HG02943 (cell line): ENCODE measurements around the gene PIAS1.

ENCODE experiments used
- ATAC-seq: cut with Tn5 transposase; IDR thresholded peaks from one replicate; pipeline ENCODE4 v1.9.1; 2021; ENCODE audit warnings: mild to moderate bottlenecking, low read depth, moderate library complexity; ENCODE audit not compliant: unreplicated experiment

The PIAS1 gene

DNA sequence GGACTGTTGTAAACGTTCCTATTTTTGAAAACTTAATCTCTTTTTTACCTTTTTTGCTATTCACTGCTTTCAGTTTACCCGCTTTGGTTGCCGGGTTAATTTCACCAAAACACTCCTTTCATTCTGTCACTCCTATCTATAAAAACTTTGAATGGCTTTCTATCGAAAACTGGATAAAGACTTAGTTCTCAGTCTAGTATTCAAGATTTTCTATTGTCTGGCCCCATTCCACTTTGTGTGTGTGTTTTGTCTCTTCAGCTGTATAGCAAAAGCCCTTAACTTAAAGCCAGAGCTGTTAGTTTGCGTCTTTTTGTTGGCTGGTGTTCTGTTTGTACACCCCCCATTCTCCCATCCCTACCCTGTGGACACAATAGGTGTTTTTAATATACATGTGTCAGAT is 7.5 kb downstream of the PIAS1 start:
- no peak for ATAC-seq

GRCh38 chr15:68062214-68062613 is 8.1 kb downstream of the PIAS1 start:
- ATAC-seq: no peak

DNA sequence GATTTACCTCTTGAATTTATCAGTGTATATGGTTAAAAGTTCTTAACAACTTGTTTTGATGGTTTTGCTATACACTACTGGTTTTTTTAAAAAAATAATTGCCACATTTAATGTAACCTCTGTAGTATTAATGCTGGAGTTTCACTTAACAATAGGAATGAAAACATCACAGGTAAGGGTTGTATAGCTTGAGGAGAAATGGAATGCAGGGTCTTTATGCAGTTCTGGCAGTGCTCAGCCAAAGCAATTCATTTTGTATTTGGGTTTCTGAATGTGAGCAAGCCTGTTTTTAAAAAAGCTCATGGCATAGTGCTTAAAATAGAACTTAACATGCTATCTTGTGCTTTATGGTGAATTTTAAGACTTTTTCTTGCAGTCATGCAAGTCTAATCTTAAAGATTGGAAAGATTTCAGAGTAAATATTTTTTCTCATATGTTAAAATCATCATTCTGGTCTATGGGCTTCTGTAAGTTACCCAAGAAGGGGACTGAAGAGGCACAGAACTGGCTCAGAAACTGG is 8.9 kb downstream of the PIAS1 start:
- ATAC-seq: no peak

- ATAC-seq: no peak
Measured at GRCh38 chr15:68063606-68064005, 9.5 kb downstream of the PIAS1 start.

GRCh38 chr15:68073576-68074288 is 19.6 kb downstream of the PIAS1 start:
- no peak for ATAC-seq

DNA sequence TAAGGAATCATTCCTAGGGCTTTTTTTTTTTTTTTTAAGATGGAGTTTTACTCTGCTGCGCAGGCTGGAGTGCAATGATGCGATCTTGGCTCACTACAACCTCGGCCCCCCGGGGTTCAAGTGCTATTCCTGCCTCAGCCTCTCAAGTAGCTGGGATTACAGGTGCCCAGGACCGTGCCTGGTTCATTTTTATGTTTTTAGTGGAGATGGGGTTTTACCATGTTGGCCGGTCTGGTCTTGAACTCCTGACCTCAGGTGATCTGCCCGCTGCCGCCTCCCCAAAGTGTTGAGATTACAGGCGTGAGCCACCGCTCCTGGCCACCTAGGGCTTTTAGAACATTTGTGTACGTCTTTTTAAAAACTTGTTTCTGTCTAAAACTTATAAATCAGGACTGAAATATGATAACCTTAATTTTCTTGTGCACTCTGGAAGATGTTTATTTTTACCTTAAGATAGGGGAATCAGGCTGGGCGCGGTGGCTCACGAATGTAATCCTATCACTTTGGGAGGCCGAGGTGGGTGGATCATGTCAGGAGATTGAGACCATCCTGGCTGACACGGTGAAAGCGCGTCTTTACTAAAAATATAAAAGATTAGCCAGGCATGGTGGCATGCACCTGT is 21.8 kb downstream of the PIAS1 start:
- ATAC-seq: no peak

DNA sequence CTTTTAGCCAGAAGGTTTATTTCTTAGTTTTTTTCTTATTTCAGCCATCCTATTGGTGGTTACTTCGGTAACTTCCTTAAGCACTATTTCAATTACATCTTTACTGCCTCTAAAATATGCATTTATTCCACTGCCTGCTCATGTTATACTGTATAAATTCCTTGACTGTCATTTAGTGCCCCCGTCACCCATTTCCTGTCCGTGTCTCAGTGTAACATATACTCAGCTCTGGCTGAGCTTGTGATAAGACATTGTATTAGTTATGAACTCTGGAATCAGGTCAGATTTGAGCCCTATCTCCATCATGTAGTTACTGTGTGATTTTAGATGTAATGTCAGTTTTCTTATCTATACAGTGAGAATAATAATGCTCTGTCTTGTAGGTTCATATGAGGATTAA is 24.2 kb downstream of the PIAS1 start:
- ATAC-seq: no peak

GRCh38 chr15:68080334-68080733 is 26.2 kb downstream of the PIAS1 start:
- ATAC-seq: no peak

- ATAC-seq: no peak
Measured at GRCh38 chr15:68080783-68081182, 26.7 kb downstream of the PIAS1 start.

DNA sequence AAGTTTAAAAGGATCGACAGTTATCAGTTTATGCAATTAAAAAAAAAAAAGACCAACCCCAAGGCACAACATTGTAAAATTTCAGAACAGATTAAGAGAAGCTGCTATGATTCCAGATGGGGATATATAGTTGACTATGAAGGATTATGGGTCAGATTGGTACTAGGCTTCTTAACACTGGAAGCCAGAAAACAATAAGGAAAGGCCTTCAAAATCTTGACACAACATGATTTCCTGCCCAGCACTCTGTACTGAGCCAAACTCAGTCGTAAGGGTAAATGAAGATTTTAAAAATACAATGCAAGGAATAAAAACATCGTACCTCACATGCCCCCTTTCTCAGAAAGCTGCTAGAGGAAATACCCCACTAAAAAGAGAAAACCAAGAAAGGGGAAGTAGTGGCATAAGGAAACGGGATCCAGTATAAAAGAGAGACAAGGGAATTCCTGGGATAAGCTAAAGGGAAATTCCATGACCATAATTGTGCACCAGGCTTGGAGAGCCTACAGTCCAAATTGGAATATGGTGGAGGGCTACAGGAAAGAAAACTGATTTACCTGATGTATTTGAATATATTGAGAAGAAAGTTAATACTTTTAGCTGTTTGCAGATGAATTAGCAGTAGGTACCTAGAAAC is 27.9 kb downstream of the PIAS1 start:
- no peak for ATAC-seq

DNA sequence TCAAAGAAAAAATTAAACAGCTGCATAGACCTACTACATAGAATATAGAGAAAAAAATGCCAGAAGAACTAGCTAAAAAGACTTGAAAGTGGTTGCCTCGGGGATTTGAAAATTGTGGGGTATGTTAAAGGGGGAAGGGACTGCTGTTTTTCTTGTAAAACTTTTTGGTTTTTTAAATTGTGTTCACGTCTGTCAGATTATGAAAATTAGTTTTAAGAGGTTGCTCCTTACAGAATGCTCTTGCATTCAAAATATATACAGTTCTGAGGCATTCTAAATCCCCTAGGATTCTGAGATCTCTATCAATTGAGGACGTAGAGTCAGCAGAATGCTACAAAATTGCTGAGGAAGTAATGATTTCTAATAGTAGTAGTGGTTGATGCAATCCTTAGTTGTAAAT is 28.6 kb downstream of the PIAS1 start:
- no peak for ATAC-seq

- ATAC-seq: no peak
Measured at GRCh38 chr15:68083463-68083862, 29.3 kb downstream of the PIAS1 start.

GRCh38 chr15:68085052-68085451 is 30.9 kb downstream of the PIAS1 start:
- ATAC-seq: no peak

DNA sequence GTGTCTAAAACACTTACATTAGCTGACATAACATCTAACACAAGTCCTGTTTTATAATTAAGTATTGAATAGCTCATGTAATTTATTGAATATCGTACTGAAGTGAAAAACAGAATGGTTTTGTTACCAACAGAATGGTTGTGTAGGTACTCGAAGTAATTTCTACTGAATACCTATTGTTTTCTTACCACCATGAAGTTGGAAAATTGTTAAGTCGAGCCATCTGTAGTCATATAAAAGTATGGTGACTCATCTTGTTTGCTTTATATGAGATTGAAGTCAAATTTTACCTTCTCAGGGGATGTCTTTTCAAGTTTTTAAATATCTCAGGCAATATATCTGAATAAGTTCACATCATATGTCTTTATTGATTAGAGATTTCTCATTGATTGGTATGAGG is 37.6 kb downstream of the PIAS1 start:
- no peak for ATAC-seq

- ATAC-seq: no peak
Measured at GRCh38 chr15:68096099-68096498, 42.0 kb downstream of the PIAS1 start.

GRCh38 chr15:68097029-68097428 is 42.9 kb downstream of the PIAS1 start:
- ATAC-seq: no peak

GRCh38 chr15:68098465-68098864 is 44.4 kb downstream of the PIAS1 start:
- no peak for ATAC-seq

DNA sequence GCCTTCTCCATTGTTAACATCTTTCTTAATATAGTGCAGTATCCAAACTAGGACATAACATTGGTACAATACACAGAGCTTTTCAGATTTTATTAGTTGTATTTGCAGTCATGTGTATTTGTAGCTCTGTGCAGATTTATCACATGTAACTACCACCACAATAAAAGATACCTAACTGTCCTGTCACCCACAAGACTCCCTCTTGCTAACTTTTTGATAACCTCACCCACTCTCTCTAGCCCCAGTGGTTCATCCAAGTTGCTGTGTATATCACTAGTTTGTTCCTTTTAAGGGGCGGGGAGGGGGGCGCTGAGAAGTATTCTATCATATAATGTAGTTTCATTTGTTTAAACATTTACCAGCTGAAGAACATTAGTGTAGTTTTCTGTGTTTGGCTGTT is 46.1 kb downstream of the PIAS1 start:
- ATAC-seq: no peak

GRCh38 chr15:68103603-68104002 is 49.5 kb downstream of the PIAS1 start:
- no peak for ATAC-seq

- ATAC-seq: no peak
Measured at GRCh38 chr15:68106656-68107055, 52.5 kb downstream of the PIAS1 start.

- ATAC-seq: no peak
Measured at GRCh38 chr15:68107142-68107541, 53.0 kb downstream of the PIAS1 start.

GRCh38 chr15:68112706-68113105 is 58.6 kb downstream of the PIAS1 start:
- ATAC-seq: no peak
